Right atrium auricular region (tissue), 2 donors: ENCODE measurements around the gene CD40. TPM values are rescaled to one million over a fixed set of nuclear protein-coding genes. Genes with fewer than 3 reads are reported as not detected.

Source experiments
- DNase-seq: peaks from one replicate; pipeline ENCODE4 v3.0.0-alpha.2; 2019; ENCODE audit warnings: low spot score
- H3K27ac ChIP-seq, 2 donors: fragments of 200-600 bp; sonication (generic); 1 replicate in 1 of 2; 2 replicates in 1 of 2; pipeline ENCODE4 v1.5.1; 2016 to 2019
- H3K27me3 ChIP-seq, 2 donors: fragments of 200-600 bp; sonication (generic); one replicate each; pipeline versions ENCODE4 v1.5.1 to v1.6.0; 2017 to 2019
- H3K36me3 ChIP-seq: fragments of 200-600 bp; sonication (generic); one replicate; pipeline ENCODE4 v1.5.1; 2016
- H3K4me1 ChIP-seq, 2 donors: fragments of 200-600 bp; sonication (generic); one replicate each; pipeline versions ENCODE4 v1.5.1 to v1.6.0; 2017 to 2019
- H3K4me3 ChIP-seq, 2 donors: fragments of 200-600 bp; sonication (generic); 1 replicate in 1 of 2; 2 replicates in 1 of 2; pipeline ENCODE4 v1.5.1; 2017 to 2019; ENCODE audit warnings: mild to moderate bottlenecking in 1 of 2, moderate library complexity in 1 of 2
- H3K9me3 ChIP-seq, 2 donors: fragments of 200-600 bp; sonication (generic); one replicate each; pipeline ENCODE4 v1.5.1; 2019
- CTCF ChIP-seq, 2 donors: fragments of 200-600 bp; sonication (generic); IDR thresholded peaks; one replicate each; pipeline ENCODE4 v1.5.1; 2019; ENCODE audit warnings: antibody characterized with exemption in 2 of 2
- total RNA-seq, 2 donors: library from RNA; depleted of rRNA; stranded (reverse); fragments of >200 nt; gene quantifications; one replicate each; pipeline ENCODE4 v1.1.0, GENCODE V29; 2016

The CD40 gene
- 10 to 100 TPM in 1 of 2 donors, 1 to 10 TPM in 1; 9.6 to 14.9 TPM for total RNA-seq

GRCh38 chr20:46117704-46118467 is at the start of gene CD40:
Gene CD40, plus strand, starts transcription at chr20:46118314. Its CDS starts 30 bp downstream, at chr20:46118344.
- Histone ChIP-seq H3K9me3 (no peaks in the 10 kb centered on the region), H3K4me3 (peak within 1 kb of the TSS; percentile 36 to 59), H3K27me3 (no peaks in the 10 kb centered on the region), H3K4me1 (peaks cover 0 to 36% of the 10 kb centered on the region in 2 donors), H3K27ac (peak within 1 kb of the TSS; percentile 76), H3K36me3 (no peaks in the 10 kb centered on the region)
- no peak for TF ChIP-seq CTCF (IDR thresholded peaks at IDR 0.05)
- peak; percentile 93 for DNase-seq

- Histone ChIP-seq H3K4me1 (peaks cover 0 to 8% of the 10 kb centered on the region in 2 donors), H3K4me3 (no peak overlapping the region), H3K36me3 (peaks cover 59% of the 10 kb centered on the region), H3K27me3 (no peaks in the 10 kb centered on the region), H3K9me3 (no peaks in the 10 kb centered on the region), H3K27ac (no peak overlapping the region)
- no peak for DNase-seq
- TF ChIP-seq CTCF (IDR thresholded peaks at IDR 0.05), result no peak
Observed at GRCh38 chr20:46070215-46070900, 47.8 kb upstream of the CD40 start.

DNA sequence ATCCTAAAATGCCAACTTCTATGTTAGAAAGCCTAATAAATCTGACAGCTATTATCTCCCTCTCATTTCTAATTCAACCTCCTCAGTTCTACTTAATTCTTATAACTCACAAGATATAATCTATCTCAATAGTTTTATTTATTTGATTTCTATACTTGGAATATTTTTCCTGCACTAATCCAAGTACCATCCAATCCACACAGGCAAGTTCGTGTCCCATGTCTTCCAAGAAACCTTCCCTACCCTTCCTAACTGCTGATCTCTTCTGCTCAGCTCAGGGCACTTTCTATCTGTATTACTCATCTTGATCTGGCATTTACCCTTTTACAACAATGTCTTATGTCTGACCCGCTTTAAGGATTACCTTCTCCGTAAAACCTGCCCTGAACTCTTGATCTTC is 46.5 kb upstream of the CD40 start:
- Histone ChIP-seq H3K36me3 (peaks cover 51% of the 10 kb centered on the region), H3K27ac (no peak overlapping the region), H3K4me1 (peaks cover 0 to 8% of the 10 kb centered on the region in 2 donors), H3K9me3 (no peaks in the 10 kb centered on the region), H3K27me3 (no peaks in the 10 kb centered on the region), H3K4me3 (no peak overlapping the region)
- no peak for DNase-seq
- no peak for TF ChIP-seq CTCF (IDR thresholded peaks at IDR 0.05)

DNA sequence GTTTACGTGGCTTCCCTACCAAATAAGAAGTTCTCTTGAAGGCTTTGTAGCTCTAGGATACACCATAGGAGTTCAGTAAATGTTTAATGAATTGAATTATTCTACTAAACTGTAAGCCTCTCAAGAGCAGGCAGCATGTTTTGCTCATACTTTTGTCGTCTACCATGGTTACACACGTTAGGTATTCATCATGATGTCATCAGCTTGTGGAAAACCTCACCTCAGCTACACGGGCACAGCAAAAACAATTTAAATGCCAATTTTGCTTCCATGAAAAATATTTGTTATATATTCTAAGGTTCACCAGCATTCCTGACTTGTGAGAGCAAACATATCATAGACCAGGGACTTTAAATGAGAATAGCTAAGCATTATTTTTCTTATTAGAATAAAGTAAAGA is 45.1 kb upstream of the CD40 start:
- Histone ChIP-seq H3K4me3 (no peak overlapping the region), H3K27me3 (no peaks in the 10 kb centered on the region), H3K4me1 (peaks cover 0 to 8% of the 10 kb centered on the region in 2 donors), H3K27ac (no peak overlapping the region), H3K9me3 (no peaks in the 10 kb centered on the region), H3K36me3 (peaks cover 48% of the 10 kb centered on the region)
- no peak for DNase-seq
- no peak for TF ChIP-seq CTCF (IDR thresholded peaks at IDR 0.05)

DNA sequence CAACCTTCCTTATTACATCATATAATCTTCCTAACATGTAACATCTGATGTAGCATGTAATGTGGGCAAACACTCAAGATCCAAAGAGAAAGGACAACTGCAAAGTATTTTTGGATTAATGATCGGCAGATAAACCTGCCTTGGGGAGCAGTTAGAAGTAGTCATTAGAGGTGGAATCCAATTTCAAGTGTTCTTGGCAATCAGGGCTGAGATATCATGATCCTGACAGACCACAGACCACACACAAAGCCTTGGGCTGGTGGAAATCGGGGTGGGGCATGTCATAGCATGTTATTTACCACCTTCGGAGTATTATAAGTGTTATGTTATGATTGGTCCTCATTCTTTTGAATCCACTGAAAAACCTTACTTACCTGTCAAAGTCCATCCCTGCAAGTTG is 44.7 kb upstream of the CD40 start:
- H3K36me3 ChIP-seq, result peaks cover 48% of the 10 kb centered on the region
- no peak for DNase-seq
- H3K9me3 ChIP-seq, result no peaks in the 10 kb centered on the region
- H3K4me3 ChIP-seq, result no peak overlapping the region
- H3K27ac ChIP-seq, result no peak overlapping the region
- H3K27me3 ChIP-seq, result no peaks in the 10 kb centered on the region
- TF ChIP-seq CTCF (IDR thresholded peaks at IDR 0.05), result no peak
- peaks cover 0 to 8% of the 10 kb centered on the region in 2 donors for H3K4me1 ChIP-seq
